Kidney (tissue), 14 donors: Measurements from ENCODE around the gene CHD5. TPM values are rescaled to one million over a fixed set of nuclear protein-coding genes. Genes with fewer than 3 reads are reported as not detected.

Experiments
- DNase-seq, 5 donors: peaks; one replicate each; pipeline ENCODE4 v3.0.0-alpha.2; 2013 to 2020
- FAIRE-seq: peaks from 2 replicates; lab custom pipeline; 2012; peaks lifted over from hg19 to GRCh38; lab: Jason Lieb, UNC
- H3K27ac ChIP-seq, 2 donors: one replicate each; pipeline ENCODE4 v1.7.0; 2013; ENCODE audit warnings: low read depth in 2 of 2, low read length in 2 of 2, inconsistent platforms in 1 of 2
- H3K27me3 ChIP-seq: one replicate; pipeline ENCODE4 v1.7.1; 2013; ENCODE audit warnings: low read length, inconsistent platforms; ENCODE audit not compliant: control insufficient read depth, insufficient read depth
- H3K36me3 ChIP-seq, 3 donors: one replicate each; pipeline versions ENCODE4 v1.7.0 to v1.7.1; 2013; ENCODE audit warnings: low read length in 3 of 3, control low read depth in 1 of 3, inconsistent platforms in 1 of 3; ENCODE audit not compliant: insufficient read depth in 3 of 3, control insufficient read depth in 2 of 3
- H3K4me1 ChIP-seq, 3 donors: one replicate each; pipeline versions ENCODE4 v1.7.0 to v1.7.1; 2013; ENCODE audit warnings: low read length in 3 of 3, inconsistent platforms in 1 of 3, low read depth in 1 of 3; ENCODE audit not compliant: control insufficient read depth in 2 of 3, insufficient read depth in 2 of 3
- H3K4me3 ChIP-seq, 3 donors: one replicate each; pipeline versions ENCODE4 v1.7.0 to v1.8.1; 2013; ENCODE audit warnings: low read length in 3 of 3, control low read depth in 1 of 3, inconsistent platforms in 1 of 3
- H3K9ac ChIP-seq, 3 donors: one replicate each; pipeline versions ENCODE4 v1.7.0 to v1.7.1; 2013; ENCODE audit warnings: low read length in 3 of 3, control low read depth in 1 of 3, inconsistent platforms in 1 of 3
- H3K9me3 ChIP-seq, 3 donors: one replicate each; pipeline versions ENCODE4 v1.7.0 to v1.7.1; 2013; ENCODE audit warnings: low read length in 3 of 3, control low read depth in 1 of 3, inconsistent platforms in 1 of 3; ENCODE audit not compliant: control insufficient read depth in 2 of 3, insufficient read depth in 1 of 3
- intact Hi-C: fragments of 100-400 bp; cut with DNase I; formaldehyde crosslinking; loops from one replicate; pipeline ENCODE4 v1.11.1; 2022
- polyA plus RNA-seq: library from polyadenylated mRNA; stranded (reverse); fragments of 350-450 nt; fragmentation: Illumina TruSeq; extraction: RNeasy Lipid Tissue Mini Kit (QIAGEN cat#74804); gene quantifications from one replicate; pipeline ENCODE4 v1.2.3, GENCODE V29; 2014; ENCODE audit warnings: low read depth, low replicate concordance; ENCODE audit not compliant: insufficient read depth
- total RNA-seq: library from RNA; stranded (reverse); fragmentation: NEBNext Ultra II Directional; extraction: Animal tissue kit (Norgen Biotek cat#: 25700); gene quantifications from one replicate; pipeline ENCODE4 v1.2.1, GENCODE V29; 2021
- TF ChIP-seq, protein P1 (sequence below): IDR thresholded peaks from 3 replicates; pipeline ENCODE4 v1.5.1; 2012; ENCODE audit warnings: mild to moderate bottlenecking, moderate library complexity, borderline replicate concordance; ENCODE audit not compliant: insufficient read depth; ENCODE audit errors: extremely low read depth
- donor health status: control.
- donor health status: control.
- donor health status: control.
- donor health status: control.
- donor health status: control.
- donor health status: DM: yes; HTN: yes; CAD: no.
- donor health status: Normal renal cell carcinoma (clear cell type).

Gene CHD5
- total and polyA plus RNA-seq, 2 donors from 2014 or later, result 0.54 to 0.85 TPM

GRCh38 chr1:6206520-6206855 lies 26.4 kb upstream of the CHD5 start:
- no peak overlapping the region for H3K27ac ChIP-seq
- H3K9me3 ChIP-seq, result no peaks in the 10 kb centered on the region
- peak overlapping the region in 1 of 3 donors; percentile 64 for H3K4me3 ChIP-seq
- no peak overlapping the region for H3K9ac ChIP-seq
- TF ChIP-seq, protein P1, sequence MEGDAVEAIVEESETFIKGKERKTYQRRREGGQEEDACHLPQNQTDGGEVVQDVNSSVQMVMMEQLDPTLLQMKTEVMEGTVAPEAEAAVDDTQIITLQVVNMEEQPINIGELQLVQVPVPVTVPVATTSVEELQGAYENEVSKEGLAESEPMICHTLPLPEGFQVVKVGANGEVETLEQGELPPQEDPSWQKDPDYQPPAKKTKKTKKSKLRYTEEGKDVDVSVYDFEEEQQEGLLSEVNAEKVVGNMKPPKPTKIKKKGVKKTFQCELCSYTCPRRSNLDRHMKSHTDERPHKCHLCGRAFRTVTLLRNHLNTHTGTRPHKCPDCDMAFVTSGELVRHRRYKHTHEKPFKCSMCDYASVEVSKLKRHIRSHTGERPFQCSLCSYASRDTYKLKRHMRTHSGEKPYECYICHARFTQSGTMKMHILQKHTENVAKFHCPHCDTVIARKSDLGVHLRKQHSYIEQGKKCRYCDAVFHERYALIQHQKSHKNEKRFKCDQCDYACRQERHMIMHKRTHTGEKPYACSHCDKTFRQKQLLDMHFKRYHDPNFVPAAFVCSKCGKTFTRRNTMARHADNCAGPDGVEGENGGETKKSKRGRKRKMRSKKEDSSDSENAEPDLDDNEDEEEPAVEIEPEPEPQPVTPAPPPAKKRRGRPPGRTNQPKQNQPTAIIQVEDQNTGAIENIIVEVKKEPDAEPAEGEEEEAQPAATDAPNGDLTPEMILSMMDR, result no peak
- no peaks in the 10 kb centered on the region for H3K36me3 ChIP-seq
- no peaks in the 10 kb centered on the region for H3K27me3 ChIP-seq
- intact Hi-C loops, result no loop called here
- H3K4me1 ChIP-seq, result peaks cover 0 to 7% (median 0%) of the 10 kb centered on the region in 3 donors
- peak in 2 of 5 donors; percentile 62 to 75 for DNase-seq
- no peak for FAIRE-seq

- no peaks in the 10 kb centered on the region for H3K27me3 ChIP-seq
- DNase-seq (peak; percentile 79 to 93 (median 91)), FAIRE-seq (no peak)
- TF ChIP-seq, protein P1, result no peak
- H3K9ac ChIP-seq, result peak within 1 kb of the TSS in 2 of 3 donors; percentile 48 to 55
- no peaks in the 10 kb centered on the region for H3K9me3 ChIP-seq
- peak within 1 kb of the TSS; percentile 16 to 70 (median 64) for H3K4me3 ChIP-seq
- H3K36me3 ChIP-seq, result no peaks in the 10 kb centered on the region
- intact Hi-C loops, result no loop called here
- peak within 1 kb of the TSS; percentile 65 to 76 for H3K27ac ChIP-seq
- peaks cover 0 to 7% (median 0%) of the 10 kb centered on the region in 3 donors for H3K4me1 ChIP-seq
These were observed 25.9 kb upstream of the CHD5 start, which contains the start of gene RNF207 for GRCh38 chr1:6205849-6206519. Gene RNF207, plus strand, starts transcription at chr1:6206119. Its CDS starts 417 bp downstream, at chr1:6206536.

GRCh38 chr1:6202256-6202655 lies 22.1 kb upstream of the CHD5 start:
- Histone ChIP-seq H3K27me3 (no peaks in the 10 kb centered on the region), H3K27ac (no peak overlapping the region), H3K9ac (no peak overlapping the region), H3K36me3 (no peaks in the 10 kb centered on the region), H3K9me3 (no peaks in the 10 kb centered on the region), H3K4me1 (peaks cover 0 to 18% (median 10%) of the 10 kb centered on the region in 3 donors), H3K4me3 (no peak overlapping the region)
- peak in 1 of 5 donors; percentile 15 for DNase-seq
- TF ChIP-seq, protein P1, result no peak
- FAIRE-seq, result no peak
- intact Hi-C loops, result no loop called here
